ENCODE measurements around the gene TOM1.

TOM1 gene

DNA sequence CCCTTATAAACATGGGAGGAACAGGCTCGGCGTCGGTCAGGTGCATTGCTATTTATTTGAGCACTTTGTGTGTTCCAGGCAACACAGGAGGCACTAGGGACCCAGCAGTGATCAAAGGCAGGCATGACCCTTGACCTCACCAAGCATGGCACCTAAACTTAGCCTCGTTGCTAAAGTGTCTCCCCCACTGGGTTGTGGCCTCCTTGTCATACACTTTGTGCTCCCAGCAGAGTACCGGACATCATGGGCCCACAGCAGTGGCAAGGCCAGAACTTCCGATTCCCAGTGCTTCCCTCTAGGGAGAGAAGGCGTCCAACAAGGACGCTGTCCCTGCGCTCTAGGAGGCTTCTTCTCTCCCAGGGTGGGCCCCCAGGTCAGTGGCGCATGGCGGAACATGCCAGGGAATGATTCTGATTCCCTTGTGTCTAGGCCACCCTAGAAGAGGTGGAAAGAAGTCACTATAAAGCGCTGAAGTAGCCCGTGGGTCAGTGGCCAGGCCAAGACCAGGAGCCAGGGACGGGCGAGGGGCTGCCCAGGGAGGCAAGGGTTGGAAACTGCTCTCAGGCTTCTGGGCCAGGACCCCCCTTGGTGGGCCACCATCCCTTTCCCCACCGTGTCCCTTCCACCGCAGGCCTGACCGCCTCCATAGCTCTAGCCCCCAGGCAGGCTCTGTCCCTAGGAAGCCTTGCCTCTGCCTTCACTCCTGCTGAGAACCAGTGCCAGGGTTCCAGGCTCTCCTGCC, 19.7 kb downstream of the TOM1 start:
- no peak for TF ChIP-seq JUND (IDR thresholded peaks at IDR 0.05; ENCODE audit: low read depth)
- no peak for DNase-seq (ENCODE audit: low read depth in 1 of 2, low spot score in 1 of 2)
- in situ Hi-C loops (cut with HindIII; ENCODE audit: low pct_unique_long_range_greater_than_20kb, low sequenced_read_pairs), result no loop called here

DNA sequence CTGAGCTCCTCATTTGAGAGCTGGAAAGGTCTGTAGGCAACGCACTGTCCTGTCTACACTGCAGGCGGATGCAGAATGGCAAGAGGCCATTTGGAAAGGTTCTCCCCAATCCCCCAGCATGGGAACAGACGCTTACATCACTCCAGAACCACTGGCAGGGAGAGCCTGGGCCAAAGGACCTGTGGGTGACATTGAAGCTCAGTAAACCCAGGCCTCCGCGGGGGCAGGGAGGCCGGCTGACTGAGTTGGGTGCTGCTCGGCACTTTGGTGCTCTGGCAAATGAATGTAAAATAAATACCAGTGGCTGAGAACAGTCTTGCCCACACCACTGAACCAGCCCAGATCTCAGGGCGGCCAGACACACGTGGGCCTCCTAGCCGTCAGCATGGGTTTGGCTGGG, 22.4 kb downstream of the TOM1 start:
- no peak for DNase-seq (ENCODE audit: low read depth in 1 of 2, low spot score in 1 of 2)
- in situ Hi-C loops (cut with HindIII; ENCODE audit: low pct_unique_long_range_greater_than_20kb, low sequenced_read_pairs), result no loop called here
- TF ChIP-seq JUND (IDR thresholded peaks at IDR 0.05; ENCODE audit: low read depth), result no peak

DNA sequence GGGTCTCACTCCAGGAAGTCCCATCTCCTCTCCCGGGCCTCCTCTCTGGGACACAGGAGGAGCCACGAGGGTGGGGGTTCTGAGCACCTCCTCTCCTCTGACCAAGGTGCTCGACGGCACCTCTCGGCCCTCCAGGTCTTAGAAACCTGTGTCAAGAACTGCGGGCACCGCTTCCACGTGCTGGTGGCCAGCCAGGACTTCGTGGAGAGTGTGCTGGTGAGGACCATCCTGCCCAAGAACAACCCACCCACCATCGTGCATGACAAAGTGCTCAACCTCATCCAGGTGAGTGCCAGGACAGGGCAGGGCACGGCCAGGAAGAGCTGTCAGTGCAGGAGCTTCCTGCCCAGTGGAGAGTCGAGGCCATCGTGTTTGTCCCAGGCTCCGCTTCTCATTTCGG, 23.2 kb downstream of the TOM1 start:
- TF ChIP-seq JUND (IDR thresholded peaks at IDR 0.05; ENCODE audit: low read depth), result no peak
- in situ Hi-C loops (cut with HindIII; ENCODE audit: low pct_unique_long_range_greater_than_20kb, low sequenced_read_pairs), result no loop called here
- DNase-seq (ENCODE audit: low read depth in 1 of 2, low spot score in 1 of 2), result no peak

DNA sequence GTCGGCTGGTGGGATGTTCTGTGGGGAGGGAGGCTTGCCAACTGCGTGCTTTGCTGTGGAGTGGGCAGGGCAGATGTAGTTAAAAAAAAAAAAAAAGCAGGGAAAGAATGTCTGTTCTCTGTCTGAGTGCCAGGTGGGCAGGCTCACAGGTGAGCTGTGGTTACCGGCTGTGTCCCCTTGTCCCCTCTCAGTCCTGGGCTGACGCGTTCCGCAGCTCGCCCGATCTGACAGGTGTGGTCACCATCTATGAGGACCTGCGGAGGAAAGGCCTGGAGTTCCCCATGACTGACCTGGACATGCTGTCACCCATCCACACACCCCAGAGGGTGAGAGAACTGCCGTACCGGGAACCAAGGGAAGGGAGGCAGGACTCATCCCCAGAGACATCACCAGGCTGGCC, 23.6 kb downstream of the TOM1 start:
- in situ Hi-C loops (cut with HindIII; ENCODE audit: low pct_unique_long_range_greater_than_20kb, low sequenced_read_pairs), result no loop called here
- no peak for TF ChIP-seq JUND (IDR thresholded peaks at IDR 0.05; ENCODE audit: low read depth)
- DNase-seq (ENCODE audit: low read depth in 1 of 2, low spot score in 1 of 2), result no peak

DNA sequence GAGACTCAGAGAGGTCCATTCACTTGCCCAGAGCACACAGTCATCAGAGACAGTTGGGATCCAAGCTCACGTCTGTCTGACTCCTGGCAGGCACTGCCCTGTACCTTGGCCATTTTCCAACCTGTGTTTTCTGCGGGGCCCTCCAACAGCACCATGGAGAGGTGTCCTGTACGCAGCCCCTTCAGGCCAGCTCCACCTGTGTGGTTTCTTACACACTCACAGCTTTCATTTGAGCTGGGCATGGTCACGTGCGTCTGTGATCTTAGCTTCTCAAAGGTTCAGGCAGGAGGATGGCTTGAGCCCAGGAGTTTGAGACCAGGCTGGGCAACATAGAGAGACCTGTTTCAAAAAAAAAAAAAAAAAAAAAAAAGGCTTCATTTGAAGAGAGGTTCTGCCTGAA, 24.4 kb downstream of the TOM1 start:
- DNase-seq (ENCODE audit: low read depth in 1 of 2, low spot score in 1 of 2), result no peak
- in situ Hi-C loops (cut with HindIII; ENCODE audit: low pct_unique_long_range_greater_than_20kb, low sequenced_read_pairs), result no loop called here
- no peak for TF ChIP-seq JUND (IDR thresholded peaks at IDR 0.05; ENCODE audit: low read depth)

DNA sequence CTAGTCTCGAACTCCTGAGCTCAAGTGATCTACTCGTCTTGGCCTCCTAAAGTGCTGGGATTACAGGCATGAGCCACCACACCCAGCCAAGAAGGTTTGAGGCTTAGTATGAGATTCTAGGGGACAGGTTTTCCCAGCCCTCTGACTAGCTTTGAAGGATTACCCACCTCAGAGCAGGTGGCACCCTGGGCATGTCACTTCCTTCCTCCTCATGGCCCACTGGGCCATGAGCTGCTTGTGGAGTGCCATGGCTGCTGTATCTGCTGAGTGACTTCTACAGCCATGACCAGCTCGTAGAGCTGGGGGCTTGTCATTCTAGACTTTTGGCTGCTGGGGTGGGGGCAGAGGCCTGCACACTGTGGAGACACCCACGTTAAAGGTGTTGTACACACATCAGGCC, 25.1 kb downstream of the TOM1 start:
- TF ChIP-seq JUND (IDR thresholded peaks at IDR 0.05; ENCODE audit: low read depth), result no peak
- no peak for DNase-seq (ENCODE audit: low read depth in 1 of 2, low spot score in 1 of 2)
- in situ Hi-C loops (cut with HindIII; ENCODE audit: low pct_unique_long_range_greater_than_20kb, low sequenced_read_pairs), result no loop called here

DNA sequence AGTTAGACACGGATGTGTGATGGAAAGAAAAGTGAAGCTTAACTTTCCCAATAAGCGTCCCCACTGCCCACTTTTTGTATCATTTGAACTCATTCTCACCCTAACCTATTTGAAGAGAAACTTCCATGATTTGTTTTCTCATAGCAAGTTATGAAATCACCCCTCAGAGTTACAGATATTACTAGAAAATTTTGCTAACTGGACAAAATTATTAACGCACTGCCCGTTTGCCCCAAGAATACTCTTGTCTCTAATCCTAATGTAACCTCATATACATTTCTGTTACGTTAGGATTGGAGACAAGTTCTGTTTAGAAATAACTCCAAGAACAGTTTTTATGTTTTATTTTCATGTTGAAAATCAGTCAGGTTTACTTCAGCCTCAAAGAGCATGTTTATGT, 25.5 kb downstream of the TOM1 start:
- in situ Hi-C loops (cut with HindIII; ENCODE audit: low pct_unique_long_range_greater_than_20kb, low sequenced_read_pairs), result no loop called here
- DNase-seq (ENCODE audit: low read depth in 1 of 2, low spot score in 1 of 2), result no peak
- TF ChIP-seq JUND (IDR thresholded peaks at IDR 0.05; ENCODE audit: low read depth), result no peak

DNA sequence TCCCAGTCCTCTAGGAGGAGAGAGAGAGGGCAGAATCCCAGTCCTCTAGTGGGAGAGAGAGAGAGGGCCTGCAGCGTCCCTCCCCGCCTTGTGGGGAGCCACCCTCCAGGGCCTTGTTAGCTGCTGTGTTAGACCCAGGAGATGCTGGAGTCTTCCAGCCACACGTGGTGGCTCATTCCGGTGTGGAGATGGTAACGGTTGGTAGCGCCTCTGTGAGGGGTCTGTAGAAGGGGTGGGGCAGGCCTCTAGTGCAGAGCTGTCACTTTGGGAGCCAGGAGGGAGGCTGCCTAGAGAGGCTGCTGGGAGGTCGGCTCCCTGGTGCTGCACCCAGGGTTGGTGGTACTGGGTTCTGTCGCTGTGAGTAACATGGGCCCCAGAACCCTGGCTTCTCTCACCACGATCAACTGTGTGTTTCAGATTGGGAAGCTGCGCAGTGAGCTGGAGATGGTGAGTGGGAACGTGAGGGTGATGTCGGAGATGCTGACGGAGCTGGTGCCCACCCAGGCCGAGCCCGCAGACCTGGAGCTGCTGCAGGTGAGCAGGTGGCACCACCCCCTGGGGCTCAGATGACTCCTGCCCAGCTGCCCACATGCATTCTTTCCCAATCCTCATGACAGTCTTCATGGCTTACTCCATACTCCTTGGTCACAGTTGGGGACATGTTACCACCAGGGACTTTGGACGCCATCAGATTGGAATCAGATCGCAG, 27.3 kb downstream of the TOM1 start:
- TF ChIP-seq JUND (IDR thresholded peaks at IDR 0.05; ENCODE audit: low read depth), result no peak
- in situ Hi-C loops (cut with HindIII; ENCODE audit: low pct_unique_long_range_greater_than_20kb, low sequenced_read_pairs), result no loop called here
- no peak for DNase-seq (ENCODE audit: low read depth in 1 of 2, low spot score in 1 of 2)

DNA sequence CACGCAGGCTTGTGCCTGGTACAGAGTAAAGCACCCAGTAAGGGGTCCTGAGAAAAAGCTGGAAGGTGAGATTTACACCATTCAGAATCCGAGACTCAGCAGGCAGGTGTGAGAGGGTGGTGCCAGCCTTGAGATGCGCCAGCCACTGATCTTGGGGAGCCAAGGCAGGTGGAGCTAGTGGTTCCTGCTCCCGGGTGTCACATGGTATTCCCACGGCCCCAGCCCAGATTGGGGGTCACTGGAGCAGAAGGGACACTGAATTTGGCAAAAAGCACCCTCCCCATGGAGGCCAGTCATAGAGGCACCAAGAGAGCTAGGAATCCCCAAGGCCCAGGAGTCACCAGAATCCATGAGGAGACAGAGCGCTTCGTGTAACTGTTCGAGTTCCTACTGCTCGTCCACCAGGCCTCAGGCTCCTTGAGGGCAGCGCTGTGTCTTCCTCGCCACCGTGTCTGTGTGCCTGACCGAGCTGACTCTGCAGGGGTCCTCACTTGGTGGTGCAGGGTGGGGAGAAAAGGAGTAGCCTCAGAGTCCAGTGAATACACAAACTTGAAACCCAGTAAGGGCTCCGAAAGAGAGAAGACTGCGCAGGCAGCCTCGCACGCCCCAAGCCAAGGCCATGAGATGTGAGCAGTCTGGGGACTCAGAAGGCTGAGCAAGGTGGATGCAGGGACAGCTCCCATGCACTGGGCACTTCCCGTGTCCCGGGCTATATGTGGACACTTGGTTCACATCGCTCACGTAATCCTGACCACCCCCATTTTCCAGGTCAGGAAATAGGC, 28.2 kb downstream of the TOM1 start:
- in situ Hi-C loops (cut with HindIII; ENCODE audit: low pct_unique_long_range_greater_than_20kb, low sequenced_read_pairs), result no loop called here
- no peak for DNase-seq (ENCODE audit: low read depth in 1 of 2, low spot score in 1 of 2)
- no peak for TF ChIP-seq JUND (IDR thresholded peaks at IDR 0.05; ENCODE audit: low read depth)

DNA sequence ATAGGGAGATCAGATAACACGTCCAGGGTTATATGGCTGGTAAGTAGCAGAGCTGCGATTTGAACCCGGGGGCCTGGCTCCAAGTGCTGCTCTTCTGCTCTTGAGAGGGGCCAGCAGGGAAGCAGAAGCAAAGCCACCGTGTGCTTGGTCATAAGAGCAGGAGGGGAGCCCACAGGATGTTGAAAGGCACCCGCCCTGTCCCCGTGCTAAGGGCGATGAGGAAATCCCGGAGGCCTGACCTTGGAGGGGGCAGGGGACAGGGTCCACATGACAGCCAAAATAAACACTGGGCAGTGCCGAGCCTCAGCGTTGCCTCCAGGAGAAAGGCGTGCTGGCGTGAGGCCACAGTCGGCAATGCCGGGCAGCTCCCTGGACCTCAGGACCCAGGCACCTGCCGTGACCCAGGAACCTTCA, 28.8 kb downstream of the TOM1 start:
- in situ Hi-C loops (cut with HindIII; ENCODE audit: low pct_unique_long_range_greater_than_20kb, low sequenced_read_pairs), result no loop called here
- no peak for DNase-seq (ENCODE audit: low read depth in 1 of 2, low spot score in 1 of 2)
- no peak for TF ChIP-seq JUND (IDR thresholded peaks at IDR 0.05; ENCODE audit: low read depth)

DNA sequence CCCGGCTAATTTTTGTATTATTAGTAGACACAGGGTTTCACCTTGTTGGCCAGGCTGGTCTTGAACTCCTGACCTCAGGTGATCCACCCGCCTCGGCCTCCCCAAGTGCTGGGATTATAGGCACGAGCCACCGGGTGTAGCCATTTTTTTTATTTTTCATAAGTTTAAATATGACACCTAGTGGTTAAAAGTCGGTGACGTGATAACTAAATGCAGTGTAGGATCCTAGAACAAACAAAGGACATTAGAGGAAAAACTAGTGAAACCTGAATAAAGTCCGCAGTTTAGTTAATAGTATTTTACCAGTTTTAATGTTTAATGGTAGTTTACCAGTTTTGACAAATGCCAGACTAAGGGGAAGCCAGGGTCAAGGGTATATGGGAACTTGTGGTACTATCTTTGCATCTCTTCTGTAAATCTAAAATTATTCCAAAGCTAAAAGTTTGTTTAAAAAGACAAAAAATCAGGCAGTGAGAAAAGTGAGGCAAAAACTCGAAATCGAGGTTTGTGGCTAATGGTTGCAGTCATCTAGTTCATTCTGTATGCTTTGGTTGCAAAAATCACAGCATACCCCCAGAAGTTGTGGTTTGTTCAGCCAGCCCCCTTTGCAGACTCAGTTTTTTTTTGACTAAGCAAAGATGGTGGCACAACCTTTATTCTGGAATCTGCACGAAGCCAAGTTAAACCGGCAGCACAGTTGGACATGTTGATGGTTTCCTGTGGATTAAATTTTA, 29.6 kb downstream of the TOM1 start:
- DNase-seq (ENCODE audit: low read depth in 1 of 2, low spot score in 1 of 2), result peak in 1 of 2 experiments; percentile 21
- in situ Hi-C loops (cut with HindIII; ENCODE audit: low pct_unique_long_range_greater_than_20kb, low sequenced_read_pairs), result no loop called here
- no peak for TF ChIP-seq JUND (IDR thresholded peaks at IDR 0.05; ENCODE audit: low read depth)

DNA sequence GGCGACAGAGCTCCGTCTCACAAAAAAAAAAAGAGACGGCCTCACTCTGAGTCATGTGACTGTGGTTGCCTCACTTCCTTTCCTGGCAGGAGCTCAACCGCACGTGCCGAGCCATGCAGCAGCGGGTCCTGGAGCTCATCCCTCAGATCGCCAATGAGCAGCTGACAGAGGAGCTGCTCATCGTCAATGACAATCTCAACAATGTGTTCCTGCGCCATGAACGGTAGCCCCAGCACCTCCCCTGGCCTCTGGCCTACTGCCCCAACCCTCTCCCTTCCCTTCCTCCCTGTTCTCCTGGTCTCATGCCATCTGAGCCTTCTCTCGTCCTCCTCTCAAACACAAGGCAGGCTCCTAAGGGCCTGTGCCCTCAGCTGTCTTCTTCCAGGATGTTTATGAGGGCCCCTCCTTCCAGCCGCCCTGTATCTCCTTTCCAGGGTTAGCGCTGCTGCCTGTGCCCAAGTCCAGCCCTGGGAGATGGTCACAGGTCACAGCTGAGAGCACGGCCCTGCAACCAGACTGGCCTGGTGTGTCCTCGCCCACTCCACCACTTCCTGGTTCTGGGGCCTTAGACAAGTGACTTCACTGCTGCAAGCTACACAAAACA, 30.7 kb downstream of the TOM1 start:
- no peak for DNase-seq (ENCODE audit: low read depth in 1 of 2, low spot score in 1 of 2)
- in situ Hi-C loops (cut with HindIII; ENCODE audit: low pct_unique_long_range_greater_than_20kb, low sequenced_read_pairs), result no loop called here

More for the DNA sequence above, 30.7 kb downstream of the TOM1 start:
- no peak for TF ChIP-seq JUND (IDR thresholded peaks at IDR 0.05; ENCODE audit: low read depth)

Measured in T47D (cell line).